Large intestine (tissue), 3 donors: Measurements from ENCODE around the gene PDZRN3. TPM values are rescaled to one million over a fixed set of nuclear protein-coding genes. Genes with fewer than 3 reads are reported as not detected.

Experiments
- DNase-seq, 2 donors: peaks; one replicate each; pipeline versions ENCODE4 v3.0.0 to v3.0.0-alpha.2; 2013
- H3K27ac ChIP-seq: one replicate; pipeline ENCODE4 v1.5.1; 2013; ENCODE audit warnings: low read length
- H3K27me3 ChIP-seq: 2 replicates; pipeline ENCODE4 v1.6.1; 2013; ENCODE audit warnings: low read length; ENCODE audit not compliant: control insufficient read depth, insufficient read depth
- H3K36me3 ChIP-seq: 2 replicates; pipeline ENCODE4 v1.6.1; 2013; ENCODE audit warnings: low read length; ENCODE audit not compliant: control insufficient read depth, insufficient read depth
- H3K4me1 ChIP-seq: one replicate; pipeline ENCODE4 v1.6.1; 2013; ENCODE audit warnings: low read length; ENCODE audit not compliant: control insufficient read depth, insufficient read depth
- H3K4me3 ChIP-seq: one replicate; pipeline ENCODE4 v1.5.1; 2013; ENCODE audit warnings: low read length
- H3K9me3 ChIP-seq: one replicate; pipeline ENCODE4 v1.6.1; 2013; ENCODE audit warnings: mild to moderate bottlenecking, low read depth, low read length, moderate library complexity; ENCODE audit not compliant: control insufficient read depth
- WGBS: methylation state at CpG from one replicate; pipeline ENCODE4 v1.1.5; 2013; ENCODE audit warnings: low lambda C conversion rate; ENCODE audit not compliant: insufficient coverage; 5-methylcytosine and 5-hydroxymethylcytosine counted together
- polyA plus RNA-seq: library from polyadenylated mRNA; unstranded; fragments of 120-200 nt; gene quantifications from one replicate; pipeline ENCODE4 v1.2.1, GENCODE V29; 2013

Gene PDZRN3
- polyA plus RNA-seq, 1 donor: 40.7 TPM

DNA sequence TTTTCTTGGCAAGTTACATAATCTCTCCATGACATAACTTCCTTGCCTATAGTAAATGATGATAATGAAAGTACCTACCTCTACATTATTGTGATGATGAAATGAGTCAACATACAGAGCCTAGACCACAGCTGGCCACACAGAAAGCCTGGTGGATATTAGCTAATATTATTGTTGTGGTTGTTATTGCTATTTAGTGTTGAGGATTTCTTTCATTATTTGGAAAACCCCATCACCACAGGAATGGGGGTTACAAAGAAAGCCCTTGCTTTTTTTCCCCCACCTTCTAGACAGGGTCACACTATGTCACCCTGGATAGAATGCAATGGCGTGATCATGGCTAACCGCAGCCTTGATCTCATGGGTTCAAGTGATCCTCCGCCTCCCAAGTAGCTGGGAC, 125.0 kb downstream of the PDZRN3 start:
- peaks cover 4% of the 10 kb centered on the region for H3K4me1 ChIP-seq
- DNase-seq: no peak
- no CpG with 5 or more reads among the region's 3 CpGs for WGBS
- H3K36me3 ChIP-seq: peaks cover 3% of the 10 kb centered on the region
- no peaks in the 10 kb centered on the region for H3K9me3 ChIP-seq
- no peak overlapping the region for H3K4me3 ChIP-seq
- no peak overlapping the region for H3K27ac ChIP-seq
- H3K27me3 ChIP-seq: no peaks in the 10 kb centered on the region

DNA sequence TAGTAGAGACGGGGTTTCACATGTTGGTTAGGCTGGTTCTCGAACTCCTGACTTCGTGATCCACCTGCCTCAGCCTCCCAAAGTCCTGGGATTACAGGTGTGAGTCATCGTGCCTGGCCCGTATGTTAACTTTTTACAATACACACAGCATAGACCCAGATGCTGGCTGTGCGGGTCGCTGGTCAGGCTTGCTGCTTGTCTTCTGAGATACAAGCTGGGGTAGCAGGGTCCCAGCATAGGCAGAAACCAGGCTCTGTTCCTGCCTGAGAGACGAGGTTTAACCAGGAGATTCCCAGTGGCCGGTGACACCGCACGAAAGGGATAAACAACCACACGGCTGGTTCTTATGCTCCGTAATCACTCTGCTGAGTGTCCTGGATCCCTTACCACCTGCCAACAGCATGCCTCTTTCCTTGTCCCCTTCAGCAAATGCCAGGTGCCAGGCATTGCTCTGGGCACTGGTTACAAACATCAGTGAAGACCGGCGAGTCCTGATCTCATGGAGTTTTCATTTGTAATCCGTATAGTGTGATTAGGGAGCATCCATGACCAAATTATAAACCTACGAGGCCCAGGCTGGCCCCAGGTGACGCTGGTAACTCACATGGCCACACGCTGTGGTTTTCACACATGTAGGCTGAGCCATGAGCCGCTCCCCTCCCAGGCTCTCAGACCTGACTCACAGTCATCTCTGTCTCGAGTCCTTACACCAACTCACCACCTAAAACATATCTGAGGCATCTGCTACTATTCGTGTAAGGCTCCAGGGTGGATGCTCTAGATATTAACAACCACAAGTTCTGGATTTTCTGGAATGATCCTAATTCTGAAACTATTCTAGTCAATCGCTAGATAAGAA, 125.7 kb downstream of the PDZRN3 start:
- Histone ChIP-seq H3K9me3 (no peaks in the 10 kb centered on the region), H3K27me3 (no peaks in the 10 kb centered on the region), H3K36me3 (peaks cover 3% of the 10 kb centered on the region), H3K4me1 (no peaks in the 10 kb centered on the region), H3K4me3 (no peak overlapping the region), H3K27ac (no peak overlapping the region)
- WGBS: 96% methylated on average over 5 of the region's 23 CpGs
- no peak for DNase-seq

DNA sequence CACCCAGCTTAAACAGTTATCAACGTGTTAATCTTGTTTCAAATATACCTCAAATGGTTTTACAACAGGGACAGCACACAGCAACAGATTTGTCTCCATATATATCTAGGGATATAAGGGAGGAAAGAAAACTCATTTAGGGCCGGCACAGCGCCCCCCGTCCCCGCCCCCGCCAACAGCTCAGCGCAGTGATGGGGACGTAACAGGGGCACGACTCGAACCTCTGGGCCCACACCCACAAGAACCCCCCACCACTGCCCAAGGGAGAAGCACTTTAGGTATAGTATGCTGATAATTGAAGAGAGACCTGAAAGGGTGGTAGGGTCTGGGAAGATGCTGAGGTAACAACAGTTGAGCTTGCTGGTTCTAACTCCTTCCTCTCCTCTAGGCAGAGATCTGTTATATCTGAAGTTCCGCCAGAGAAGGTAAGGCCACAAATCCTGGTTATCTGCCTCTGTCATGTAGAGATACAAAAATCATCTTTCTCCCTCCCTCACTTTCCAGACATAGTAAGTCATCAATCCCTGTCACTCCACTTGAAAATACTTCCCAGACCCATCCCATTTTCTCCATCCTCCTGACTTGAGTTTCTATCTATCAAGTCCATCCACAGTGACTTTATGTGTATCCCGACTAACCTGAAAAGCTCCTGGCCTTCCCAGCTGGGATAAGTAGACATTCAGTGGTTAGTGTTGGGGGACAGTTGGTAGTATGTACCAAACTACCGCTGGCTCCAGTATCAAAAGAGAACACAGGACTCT, 126.9 kb downstream of the PDZRN3 start:
- Histone ChIP-seq H3K4me3 (no peak overlapping the region), H3K4me1 (no peaks in the 10 kb centered on the region), H3K9me3 (no peaks in the 10 kb centered on the region), H3K27ac (no peak overlapping the region), H3K36me3 (peaks cover 3% of the 10 kb centered on the region), H3K27me3 (no peaks in the 10 kb centered on the region)
- no peak for DNase-seq
- no CpG with 5 or more reads among the region's 13 CpGs for WGBS

- H3K4me1 ChIP-seq: no peaks in the 10 kb centered on the region
- no peaks in the 10 kb centered on the region for H3K27me3 ChIP-seq
- no peak for DNase-seq
- H3K4me3 ChIP-seq: no peak overlapping the region
- 50% methylated on average over 2 of the region's 7 CpGs for WGBS
- no peaks in the 10 kb centered on the region for H3K36me3 ChIP-seq
- no peaks in the 10 kb centered on the region for H3K9me3 ChIP-seq
- no peak overlapping the region for H3K27ac ChIP-seq
Measured at GRCh38 chr3:73493543-73494308, 131.0 kb downstream of the PDZRN3 start.

DNA sequence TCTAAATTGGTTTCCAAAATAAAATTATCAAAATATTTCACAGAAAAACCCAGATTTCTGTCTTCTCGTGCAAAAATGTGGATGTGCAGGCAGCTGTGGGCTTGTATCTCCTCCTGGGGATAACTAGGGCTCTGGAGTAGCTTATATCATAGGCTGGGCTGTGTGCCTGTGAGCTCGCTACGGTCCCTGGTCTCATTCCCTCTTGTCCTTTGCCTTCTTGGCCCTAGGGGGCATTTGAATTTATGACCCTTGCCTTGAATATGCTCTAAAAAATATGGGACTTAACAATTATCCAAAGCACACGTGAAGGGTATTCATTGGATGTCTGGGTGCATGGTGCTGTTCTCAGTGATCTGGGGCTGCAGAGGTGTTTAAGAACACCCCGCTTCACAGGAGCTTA, 132.6 kb downstream of the PDZRN3 start:
- Histone ChIP-seq H3K36me3 (no peaks in the 10 kb centered on the region), H3K27me3 (no peaks in the 10 kb centered on the region), H3K4me3 (no peak overlapping the region), H3K4me1 (no peaks in the 10 kb centered on the region), H3K9me3 (no peaks in the 10 kb centered on the region), H3K27ac (no peak overlapping the region)
- 0% methylated on average over 1 of the region's 5 CpGs for WGBS
- no peak for DNase-seq

- no peak for DNase-seq
- no peaks in the 10 kb centered on the region for H3K9me3 ChIP-seq
- no peak overlapping the region for H3K4me3 ChIP-seq
- H3K27me3 ChIP-seq: no peaks in the 10 kb centered on the region
- no peaks in the 10 kb centered on the region for H3K4me1 ChIP-seq
- H3K27ac ChIP-seq: no peak overlapping the region
- no peaks in the 10 kb centered on the region for H3K36me3 ChIP-seq
Measured at GRCh38 chr3:73491287-73491662, 133.5 kb downstream of the PDZRN3 start.

GRCh38 chr3:73490453-73491286, 134.1 kb downstream of the PDZRN3 start:
- H3K4me1 ChIP-seq: no peaks in the 10 kb centered on the region
- H3K27me3 ChIP-seq: no peaks in the 10 kb centered on the region
- H3K9me3 ChIP-seq: no peaks in the 10 kb centered on the region
- no peak overlapping the region for H3K4me3 ChIP-seq
- no peak overlapping the region for H3K27ac ChIP-seq
- DNase-seq: no peak
- H3K36me3 ChIP-seq: no peaks in the 10 kb centered on the region
- WGBS: no CpG with 5 or more reads among the region's 8 CpGs

GRCh38 chr3:73485877-73486330, 138.8 kb downstream of the PDZRN3 start:
- H3K36me3 ChIP-seq: no peaks in the 10 kb centered on the region
- 73% methylated on average over 2 of the region's 4 CpGs for WGBS
- H3K4me3 ChIP-seq: no peak overlapping the region
- H3K4me1 ChIP-seq: no peaks in the 10 kb centered on the region
- no peak for DNase-seq
- H3K27ac ChIP-seq: no peak overlapping the region
- no peaks in the 10 kb centered on the region for H3K9me3 ChIP-seq
- no peaks in the 10 kb centered on the region for H3K27me3 ChIP-seq

- H3K4me1 ChIP-seq: no peaks in the 10 kb centered on the region
- DNase-seq: no peak
- WGBS: 100% methylated on average over 2 of the region's 7 CpGs
- no peaks in the 10 kb centered on the region for H3K9me3 ChIP-seq
- no peaks in the 10 kb centered on the region for H3K27me3 ChIP-seq
- no peak overlapping the region for H3K4me3 ChIP-seq
- no peak overlapping the region for H3K27ac ChIP-seq
- H3K36me3 ChIP-seq: no peaks in the 10 kb centered on the region
Measured at GRCh38 chr3:73484656-73485248, 140.0 kb downstream of the PDZRN3 start.
